ENCODE measurements around the gene RACGAP1.

Gene RACGAP1

GRCh38 chr12:49967042-49967776, 58.1 kb downstream of the RACGAP1 start:
- peak; percentile 76 for DNase-seq

- no peak for DNase-seq
Observed at GRCh38 chr12:49966511-49967041, 58.7 kb downstream of the RACGAP1 start.

GRCh38 chr12:49965836-49966235, 59.5 kb downstream of the RACGAP1 start:
- DNase-seq = no peak

DNA sequence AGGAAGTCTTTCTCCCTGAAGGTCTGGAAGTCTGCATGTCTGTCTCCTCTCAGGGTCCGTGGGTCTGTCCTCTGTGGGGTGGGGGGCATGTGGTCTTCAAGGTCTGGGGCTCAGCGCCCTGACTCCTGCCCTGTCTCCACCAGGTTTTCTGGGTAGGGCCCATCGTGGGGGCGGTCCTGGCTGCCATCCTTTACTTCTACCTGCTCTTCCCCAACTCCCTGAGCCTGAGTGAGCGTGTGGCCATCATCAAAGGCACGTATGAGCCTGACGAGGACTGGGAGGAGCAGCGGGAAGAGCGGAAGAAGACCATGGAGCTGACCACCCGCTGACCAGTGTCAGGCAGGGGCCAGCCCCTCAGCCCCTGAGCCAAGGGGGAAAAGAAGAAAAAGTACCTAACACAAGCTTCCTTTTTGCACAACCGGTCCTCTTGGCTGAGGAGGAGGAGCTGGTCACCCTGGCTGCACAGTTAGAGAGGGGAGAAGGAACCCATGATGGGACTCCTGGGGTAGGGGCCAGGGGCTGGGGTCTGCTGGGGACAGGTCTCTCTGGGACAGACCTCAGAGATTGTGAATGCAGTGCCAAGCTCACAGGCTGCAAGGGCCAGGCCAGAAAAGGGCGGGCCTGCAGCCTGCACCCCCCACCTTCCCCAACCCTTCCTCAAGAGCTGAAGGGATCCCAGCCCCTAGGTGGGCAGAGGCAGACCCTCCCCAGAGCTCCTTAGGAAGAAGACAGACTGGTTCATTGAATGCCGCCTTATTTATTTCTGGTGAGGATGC, 60.3 kb downstream of the RACGAP1 start:
- no peak for DNase-seq

GRCh38 chr12:49963976-49964815, 61.1 kb downstream of the RACGAP1 start:
- no peak for DNase-seq

GRCh38 chr12:49962861-49963765, 62.2 kb downstream of the RACGAP1 start:
- DNase-seq = no peak

DNA sequence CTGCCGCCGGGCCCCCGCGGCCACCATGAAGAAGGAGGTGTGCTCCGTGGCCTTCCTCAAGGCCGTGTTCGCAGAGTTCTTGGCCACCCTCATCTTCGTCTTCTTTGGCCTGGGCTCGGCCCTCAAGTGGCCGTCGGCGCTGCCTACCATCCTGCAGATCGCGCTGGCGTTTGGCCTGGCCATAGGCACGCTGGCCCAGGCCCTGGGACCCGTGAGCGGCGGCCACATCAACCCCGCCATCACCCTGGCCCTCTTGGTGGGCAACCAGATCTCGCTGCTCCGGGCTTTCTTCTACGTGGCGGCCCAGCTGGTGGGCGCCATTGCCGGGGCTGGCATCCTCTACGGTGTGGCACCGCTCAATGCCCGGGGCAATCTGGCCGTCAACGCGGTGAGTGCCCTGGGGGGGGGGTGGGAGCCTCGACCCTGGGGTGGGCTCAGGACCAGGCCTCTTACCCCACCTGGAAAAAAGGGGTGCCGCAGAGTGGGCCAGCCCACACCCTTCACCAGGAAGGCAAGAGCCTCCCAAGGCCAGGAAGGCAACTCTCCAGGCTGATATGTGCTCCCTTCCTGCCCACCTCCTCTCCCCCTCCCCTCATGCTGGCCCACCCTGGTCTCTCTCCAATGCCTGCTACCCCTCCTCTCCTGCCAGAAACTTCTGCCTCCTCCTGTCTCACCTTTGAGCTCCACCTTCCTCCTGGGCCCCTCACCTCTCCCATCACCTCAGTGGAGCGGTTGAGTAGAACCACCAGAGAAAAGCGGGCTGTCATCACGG, 63.1 kb downstream of the RACGAP1 start:
- DNase-seq = no peak

DNA sequence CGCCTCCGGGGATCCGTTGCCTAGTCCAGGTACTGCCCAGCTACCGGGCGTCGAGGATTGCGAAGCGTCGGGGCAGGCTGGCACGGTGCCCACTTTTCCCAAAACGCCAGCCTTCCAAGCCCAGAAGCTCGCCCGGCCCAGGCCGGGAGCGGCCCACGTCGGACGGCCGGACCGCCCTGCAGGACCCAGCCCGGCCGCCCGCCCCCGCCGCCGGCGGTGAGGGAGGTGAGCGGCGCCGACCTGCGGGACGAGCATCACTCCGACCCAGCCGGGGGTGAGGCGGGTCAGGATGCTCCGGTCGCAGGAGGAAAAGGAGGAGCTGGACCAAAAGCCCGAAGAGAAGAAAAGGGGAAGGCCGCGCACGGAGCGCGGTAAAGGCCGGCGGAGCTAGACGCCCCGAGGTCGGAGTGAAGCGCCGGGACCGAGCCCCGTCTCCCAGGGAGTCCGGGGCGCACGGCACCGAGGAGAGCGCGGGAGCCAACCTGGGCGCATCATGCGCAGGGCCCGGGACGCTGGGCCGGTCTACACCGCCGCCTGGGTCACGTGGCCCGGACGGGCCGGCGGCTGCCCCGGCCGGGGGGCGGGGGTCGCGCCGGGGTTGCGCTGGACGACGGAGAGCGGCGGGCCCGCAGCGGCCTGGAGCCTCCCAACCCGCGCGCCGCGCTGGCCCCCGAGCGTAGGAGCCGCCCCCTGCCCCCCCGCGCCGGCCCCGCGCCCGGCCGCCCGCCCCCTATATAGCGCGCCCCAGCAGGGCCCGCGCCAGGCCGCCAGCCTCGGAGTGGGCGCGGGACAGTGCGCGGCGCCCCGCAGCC, 64.0 kb downstream of the RACGAP1 start, which contains the start of gene AQP5:
Gene AQP5 (plus strand): TSS at position 762 of the 812 bp plus-strand sequence. CDS start 146 bp downstream, outside the sequence.
- DNase-seq = no peak

- no peak for DNase-seq
Observed at GRCh38 chr12:49960474-49961110, 64.7 kb downstream of the RACGAP1 start.

DNA sequence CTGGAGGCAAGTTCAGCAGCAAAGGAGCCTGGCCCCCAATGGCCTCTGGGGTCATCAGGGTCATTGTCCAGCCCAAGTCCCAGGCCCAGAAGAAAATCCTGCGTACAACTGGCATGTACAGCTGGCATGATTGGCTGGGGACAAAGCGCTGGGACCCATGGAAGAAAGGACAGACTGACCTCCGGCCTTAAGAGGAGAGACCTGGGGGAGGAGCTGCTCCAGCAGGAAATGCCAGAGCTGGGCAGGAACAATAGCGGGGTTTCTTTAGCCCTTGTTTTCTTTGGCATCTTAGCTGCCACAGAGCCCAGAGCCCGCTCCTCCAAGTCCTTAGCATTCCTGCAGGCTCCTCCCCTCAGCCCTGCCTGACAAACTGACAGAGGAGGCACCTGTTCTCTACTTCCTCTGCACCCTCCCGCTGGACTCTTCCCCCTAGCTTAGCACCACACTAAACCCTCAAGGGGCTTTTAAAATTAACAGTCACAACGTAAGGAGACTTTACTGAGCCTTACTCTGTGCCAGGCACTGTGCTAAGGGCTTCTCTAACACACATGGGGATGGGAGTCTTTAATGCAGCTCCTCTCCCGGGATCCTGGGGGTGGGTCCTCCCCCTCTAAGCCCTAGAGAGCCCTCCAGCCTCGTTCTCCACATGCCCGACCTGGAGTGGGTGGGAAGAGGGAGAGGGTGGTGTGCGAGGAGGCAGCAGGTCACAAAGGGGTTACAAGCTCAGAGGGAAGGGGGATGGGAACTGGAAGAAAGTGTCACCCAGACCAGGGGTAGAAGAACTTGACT, 65.4 kb downstream of the RACGAP1 start:
- DNase-seq = no peak

DNA sequence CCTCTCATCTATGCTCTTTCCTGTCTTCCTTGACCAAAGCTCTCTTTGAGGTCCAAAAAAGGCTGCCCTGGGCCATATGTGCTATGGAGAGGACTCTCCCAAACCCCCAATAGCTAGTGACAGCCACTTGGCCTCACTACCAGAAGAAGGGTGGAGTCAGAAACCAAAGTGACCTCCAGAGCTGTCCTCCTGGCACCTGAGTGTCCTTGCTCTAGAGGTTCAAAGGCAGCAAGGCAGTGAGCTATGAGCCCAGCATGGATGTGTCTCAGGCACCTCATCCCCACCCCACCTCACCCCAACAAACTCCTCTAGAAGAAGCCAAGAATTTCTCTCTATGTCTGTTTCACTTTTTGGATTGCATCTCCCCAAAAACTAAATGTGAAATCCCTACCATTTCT, 67.7 kb downstream of the RACGAP1 start:
- DNase-seq = no peak

DNA sequence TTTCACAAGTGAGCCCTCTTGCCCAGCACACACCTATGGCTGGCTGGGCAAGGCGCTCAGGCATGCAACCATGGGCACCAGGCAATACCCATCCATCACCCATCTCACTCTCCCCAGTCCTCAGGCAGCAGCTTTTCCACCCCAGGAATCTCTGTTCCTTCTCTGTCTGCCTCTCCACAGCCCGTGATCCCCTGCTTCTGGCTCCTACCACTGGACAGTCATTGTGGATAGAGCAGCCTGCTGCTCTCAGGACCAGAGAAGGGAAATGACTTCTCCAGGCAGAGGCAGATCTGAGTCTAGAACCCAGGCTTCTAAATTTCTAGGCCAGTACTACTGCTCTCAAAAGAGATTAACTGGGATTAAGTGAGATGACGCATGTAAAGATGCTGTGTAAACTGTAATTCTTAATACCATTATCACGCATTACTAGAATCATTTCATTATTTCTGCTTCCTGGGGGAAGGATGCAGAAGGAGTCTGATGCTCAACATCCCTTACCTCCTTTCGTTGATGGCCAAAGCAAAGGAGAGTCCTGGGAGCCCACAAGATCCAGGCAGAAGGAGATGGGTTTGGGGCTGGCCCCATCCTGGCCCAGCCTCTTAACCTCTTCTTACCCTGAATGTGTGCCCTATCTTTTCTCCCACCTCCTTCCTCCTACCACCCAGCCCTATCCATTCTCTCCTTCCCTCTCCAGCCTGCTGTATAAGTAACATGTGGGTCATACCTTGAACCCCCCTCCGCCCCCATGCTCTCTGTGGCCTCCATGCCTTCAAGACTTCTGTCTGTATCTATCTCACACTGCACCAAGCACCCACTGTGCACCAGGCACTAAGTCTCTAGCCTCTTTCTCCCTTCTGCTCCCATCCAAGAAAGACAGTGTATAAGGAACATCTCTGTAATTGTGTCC, 68.4 kb downstream of the RACGAP1 start:
- no peak for DNase-seq

- DNase-seq = no peak
Observed at GRCh38 chr12:49955899-49956662, 69.2 kb downstream of the RACGAP1 start.

- DNase-seq = no peak
Observed at GRCh38 chr12:49954863-49955830, 70.1 kb downstream of the RACGAP1 start.
